Neural crest cell (in vitro differentiated cells): Measurements from ENCODE around the gene KRAS. TPM values are rescaled to one million over a fixed set of nuclear protein-coding genes. Genes with fewer than 3 reads are reported as not detected.

ENCODE experiments used
- DNase-seq: peaks from one replicate; pipeline ENCODE4 v3.0.0; 2021; ENCODE audit warnings: low read depth, mixed read lengths, low spot score
- H3K27ac Mint-ChIP-seq: one replicate; pipeline ENCODE4 v1.8.0; 2021; ENCODE audit warnings: mild to moderate bottlenecking, mixed read lengths; ENCODE audit not compliant: unreplicated experiment
- H3K27me3 Mint-ChIP-seq: 2 replicates; pipeline ENCODE4 v1.8.0; 2021; ENCODE audit warnings: low read depth, mild to moderate bottlenecking, mixed read lengths
- H3K36me3 Mint-ChIP-seq: 2 replicates; pipeline ENCODE4 v1.8.0; 2021; ENCODE audit warnings: low read depth, mild to moderate bottlenecking, mixed read lengths
- H3K4me1 Mint-ChIP-seq: 2 replicates; pipeline ENCODE4 v1.8.0; 2021; ENCODE audit warnings: mixed read lengths
- H3K4me3 Mint-ChIP-seq: one replicate; pipeline ENCODE4 v1.8.0; 2021; ENCODE audit warnings: mild to moderate bottlenecking, mixed read lengths
- H3K9me3 Mint-ChIP-seq: 2 replicates; pipeline ENCODE4 v1.8.0; 2021; ENCODE audit warnings: mixed read lengths
- CTCF ChIP-seq: fragments of 200-600 bp; sonication (generic); conservative IDR thresholded peaks from 2 replicates; pipeline ENCODE4 v1.5.0; 2021; ENCODE audit warnings: antibody characterized with exemption, mild to moderate bottlenecking
- total RNA-seq: library from RNA; stranded (reverse); gene quantifications from 2 replicates; pipeline ENCODE4 v1.2.1, GENCODE V29; 2021

KRAS gene
- total RNA-seq, 1 donor from 2014 or later: 31.2 TPM

GRCh38 chr12:25264114-25264513, 13.4 kb upstream of the KRAS start:
- no peak for TF ChIP-seq CTCF
- H3K27me3 Mint-ChIP-seq: peaks cover 85% of the 10 kb centered on the region
- no peaks in the 10 kb centered on the region for H3K36me3 Mint-ChIP-seq
- no peaks in the 10 kb centered on the region for H3K9me3 Mint-ChIP-seq
- no peak for DNase-seq
- H3K4me1 Mint-ChIP-seq: peaks cover 16% of the 10 kb centered on the region
- no peak overlapping the region for H3K4me3 Mint-ChIP-seq
- H3K27ac Mint-ChIP-seq: no peak overlapping the region

GRCh38 chr12:25263594-25263993, 12.9 kb upstream of the KRAS start:
- Mint-ChIP-seq H3K27ac (no peak overlapping the region), H3K4me1 (peaks cover 16% of the 10 kb centered on the region), H3K9me3 (no peaks in the 10 kb centered on the region), H3K36me3 (no peaks in the 10 kb centered on the region), H3K4me3 (no peak overlapping the region), H3K27me3 (peaks cover 81% of the 10 kb centered on the region)
- no peak for DNase-seq
- no peak for TF ChIP-seq CTCF

GRCh38 chr12:25262389-25263074, 11.8 kb upstream of the KRAS start:
- DNase-seq: no peak
- no peak for TF ChIP-seq CTCF
- H3K4me1 Mint-ChIP-seq: peaks cover 19% of the 10 kb centered on the region
- H3K27ac Mint-ChIP-seq: no peak overlapping the region
- no peaks in the 10 kb centered on the region for H3K9me3 Mint-ChIP-seq
- H3K4me3 Mint-ChIP-seq: no peak overlapping the region
- H3K36me3 Mint-ChIP-seq: no peaks in the 10 kb centered on the region
- peaks cover 74% of the 10 kb centered on the region for H3K27me3 Mint-ChIP-seq

- peaks cover 71% of the 10 kb centered on the region for H3K27me3 Mint-ChIP-seq
- H3K4me1 Mint-ChIP-seq: peaks cover 8% of the 10 kb centered on the region
- H3K27ac Mint-ChIP-seq: no peak overlapping the region
- no peak for DNase-seq
- no peaks in the 10 kb centered on the region for H3K36me3 Mint-ChIP-seq
- TF ChIP-seq CTCF: no peak
- H3K9me3 Mint-ChIP-seq: no peaks in the 10 kb centered on the region
- no peak overlapping the region for H3K4me3 Mint-ChIP-seq
Observed at GRCh38 chr12:25257590-25258324, 7.0 kb upstream of the KRAS start.

- DNase-seq: no peak
- Mint-ChIP-seq H3K27ac (no peak overlapping the region), H3K4me3 (peak overlapping the region; percentile 13), H3K27me3 (peaks cover 74% of the 10 kb centered on the region), H3K4me1 (peaks cover 8% of the 10 kb centered on the region), H3K9me3 (no peaks in the 10 kb centered on the region), H3K36me3 (no peaks in the 10 kb centered on the region)
- no peak for TF ChIP-seq CTCF
Observed at GRCh38 chr12:25256826-25257225, 6.1 kb upstream of the KRAS start.
